PFSK-1 (cell line): ENCODE data around the gene DMGDH.

Experiments used
- FOXP2 ChIP-seq: optimal IDR thresholded peaks from 2 replicates; pipeline ENCODE3; 2011; ENCODE audit warnings: borderline replicate concordance, control low read depth, inconsistent platforms; ENCODE audit not compliant: insufficient read depth; ENCODE audit errors: extremely low read length, extremely low read depth
- POLR2AphosphoS5 ChIP-seq: IDR thresholded peaks from 2 replicates; pipeline ENCODE4 v1.6.1; 2012; ENCODE audit warnings: low read depth, mild to moderate bottlenecking, control low read depth, low read length, moderate library complexity
- SIN3A ChIP-seq: IDR thresholded peaks from 2 replicates; pipeline ENCODE4 v1.6.1; 2012; ENCODE audit warnings: mild to moderate bottlenecking, low read length, moderate library complexity, borderline replicate concordance; ENCODE audit not compliant: insufficient read depth
- TAF1 ChIP-seq: IDR thresholded peaks from 2 replicates; pipeline ENCODE4 v1.6.1; 2012; ENCODE audit warnings: low read length, control low read depth, borderline replicate concordance; ENCODE audit not compliant: insufficient read depth
- TF ChIP-seq, protein P1 (sequence below), 2 experiments: IDR thresholded peaks; 2 replicates each; pipeline versions ENCODE4 v1.6.1 to v1.8.0; 2011 to 2012; ENCODE audit warnings: low read depth in 2 of 2, low read length in 2 of 2, control low read depth in 1 of 2, inconsistent platforms in 1 of 2, mild to moderate bottlenecking in 1 of 2, moderate library complexity in 1 of 2; ENCODE audit not compliant: insufficient read depth in 1 of 2

DNA sequence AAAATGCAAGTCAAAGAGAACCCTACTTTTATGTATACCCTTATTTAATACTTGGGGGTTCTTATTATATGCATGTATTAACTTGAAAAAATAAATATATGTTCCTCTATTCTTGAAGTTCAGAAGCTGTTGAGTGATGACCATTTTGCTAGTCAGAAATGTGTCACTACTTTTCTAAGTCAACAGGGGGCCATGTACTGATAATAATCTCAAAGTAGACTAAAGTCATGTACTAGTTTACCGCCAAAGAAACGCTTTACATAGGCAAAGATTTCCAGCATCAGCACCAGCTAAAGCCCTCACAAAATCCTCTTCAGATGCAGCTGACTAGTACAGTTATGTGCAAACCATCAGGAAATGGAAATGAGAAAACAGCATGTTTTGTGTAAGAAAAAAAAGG lies 36.4 kb upstream of the DMGDH start:
- TF ChIP-seq POLR2AphosphoS5 = no peak
- no peak for TF ChIP-seq FOXP2
- TF ChIP-seq, protein P1, sequence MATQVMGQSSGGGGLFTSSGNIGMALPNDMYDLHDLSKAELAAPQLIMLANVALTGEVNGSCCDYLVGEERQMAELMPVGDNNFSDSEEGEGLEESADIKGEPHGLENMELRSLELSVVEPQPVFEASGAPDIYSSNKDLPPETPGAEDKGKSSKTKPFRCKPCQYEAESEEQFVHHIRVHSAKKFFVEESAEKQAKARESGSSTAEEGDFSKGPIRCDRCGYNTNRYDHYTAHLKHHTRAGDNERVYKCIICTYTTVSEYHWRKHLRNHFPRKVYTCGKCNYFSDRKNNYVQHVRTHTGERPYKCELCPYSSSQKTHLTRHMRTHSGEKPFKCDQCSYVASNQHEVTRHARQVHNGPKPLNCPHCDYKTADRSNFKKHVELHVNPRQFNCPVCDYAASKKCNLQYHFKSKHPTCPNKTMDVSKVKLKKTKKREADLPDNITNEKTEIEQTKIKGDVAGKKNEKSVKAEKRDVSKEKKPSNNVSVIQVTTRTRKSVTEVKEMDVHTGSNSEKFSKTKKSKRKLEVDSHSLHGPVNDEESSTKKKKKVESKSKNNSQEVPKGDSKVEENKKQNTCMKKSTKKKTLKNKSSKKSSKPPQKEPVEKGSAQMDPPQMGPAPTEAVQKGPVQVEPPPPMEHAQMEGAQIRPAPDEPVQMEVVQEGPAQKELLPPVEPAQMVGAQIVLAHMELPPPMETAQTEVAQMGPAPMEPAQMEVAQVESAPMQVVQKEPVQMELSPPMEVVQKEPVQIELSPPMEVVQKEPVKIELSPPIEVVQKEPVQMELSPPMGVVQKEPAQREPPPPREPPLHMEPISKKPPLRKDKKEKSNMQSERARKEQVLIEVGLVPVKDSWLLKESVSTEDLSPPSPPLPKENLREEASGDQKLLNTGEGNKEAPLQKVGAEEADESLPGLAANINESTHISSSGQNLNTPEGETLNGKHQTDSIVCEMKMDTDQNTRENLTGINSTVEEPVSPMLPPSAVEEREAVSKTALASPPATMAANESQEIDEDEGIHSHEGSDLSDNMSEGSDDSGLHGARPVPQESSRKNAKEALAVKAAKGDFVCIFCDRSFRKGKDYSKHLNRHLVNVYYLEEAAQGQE (IDR thresholded peaks at IDR 0.05; ENCODE audit: insufficient read depth in 1 of 2, low read depth in 2 of 2, low read length in 2 of 2) = no peak
- TF ChIP-seq TAF1 = no peak
- TF ChIP-seq SIN3A = no peak
